HUES64 (cell line): ENCODE data around the gene RPGRIP1L.

Experiments
- H3K27ac ChIP-seq: 2 replicates; pipeline ENCODE4 v1.7.0; 2013; ENCODE audit warnings: low read depth, low read length, inconsistent platforms
- H3K27me3 ChIP-seq: 2 replicates; pipeline ENCODE4 v1.6.1; 2013; ENCODE audit warnings: mild to moderate bottlenecking, low read length; ENCODE audit not compliant: insufficient read depth
- H3K36me3 ChIP-seq: 2 replicates; pipeline ENCODE4 v1.6.1; 2013; ENCODE audit warnings: mild to moderate bottlenecking, low read length; ENCODE audit not compliant: insufficient read depth
- H3K4me1 ChIP-seq: 2 replicates; pipeline ENCODE4 v1.6.1; 2013; ENCODE audit warnings: mild to moderate bottlenecking, low read length, moderate library complexity; ENCODE audit not compliant: insufficient read depth
- H3K4me3 ChIP-seq: 2 replicates; pipeline ENCODE4 v1.5.1; 2013; ENCODE audit warnings: mild to moderate bottlenecking, low read length, moderate library complexity
- H3K9ac ChIP-seq: 2 replicates; pipeline ENCODE4 v1.6.1; 2013; ENCODE audit warnings: mild to moderate bottlenecking, low read depth, low read length
- H3K9me3 ChIP-seq: 2 replicates; pipeline ENCODE4 v1.6.1; 2013; ENCODE audit warnings: low read depth, low read length; ENCODE audit not compliant: insufficient read depth
- WGBS: fragments of 150-250, 120-280 bp; methylation state at CpG from one replicate; pipeline ENCODE4 v1.1.7; 2013; ENCODE audit warnings: missing lambda C conversion rate; 5-methylcytosine and 5-hydroxymethylcytosine counted together

RPGRIP1L gene

GRCh38 chr16:53600616-53601015 is 103.0 kb downstream of the RPGRIP1L start:
- no CpG with 5 or more reads among the region's 1 CpG for WGBS
- Histone ChIP-seq H3K27me3 (no peaks in the 10 kb centered on the region), H3K36me3 (peaks cover 6% of the 10 kb centered on the region; the same call in 1 of the 2 replicates), H3K4me1 (no peaks in the 10 kb centered on the region), H3K9ac (no peak overlapping the region), H3K4me3 (no peak overlapping the region), H3K9me3 (no peaks in the 10 kb centered on the region), H3K27ac (no peak overlapping the region)

DNA sequence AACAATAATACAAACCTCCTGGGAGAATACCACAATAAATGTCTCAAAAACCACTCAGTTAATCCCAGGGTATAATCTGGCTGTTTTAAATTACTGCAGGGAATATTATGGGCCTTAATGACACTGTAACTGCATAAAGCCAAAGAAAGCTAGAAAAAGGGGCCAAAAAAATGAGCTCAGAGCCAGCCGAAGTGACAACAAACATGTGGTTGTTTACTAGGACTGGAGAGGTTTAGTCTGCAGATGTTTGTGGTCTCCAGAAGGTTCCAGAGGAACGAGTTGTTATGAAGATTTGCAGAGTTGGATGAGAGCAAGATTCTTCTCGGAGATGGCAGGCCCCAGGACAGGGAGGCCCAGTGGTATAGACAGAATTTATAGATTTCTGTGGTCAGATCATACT is 103.5 kb downstream of the RPGRIP1L start:
- Histone ChIP-seq H3K9me3 (no peaks in the 10 kb centered on the region), H3K9ac (no peak overlapping the region), H3K27me3 (no peaks in the 10 kb centered on the region), H3K4me3 (no peak overlapping the region), H3K4me1 (no peaks in the 10 kb centered on the region), H3K36me3 (peaks cover 6% of the 10 kb centered on the region; the same call in 1 of the 2 replicates), H3K27ac (no peak overlapping the region)
- 93% methylated on average over 3 of the region's 3 CpGs for WGBS

GRCh38 chr16:53599548-53599947 is 104.1 kb downstream of the RPGRIP1L start:
- WGBS: 88% methylated on average over 4 of the region's 5 CpGs

DNA sequence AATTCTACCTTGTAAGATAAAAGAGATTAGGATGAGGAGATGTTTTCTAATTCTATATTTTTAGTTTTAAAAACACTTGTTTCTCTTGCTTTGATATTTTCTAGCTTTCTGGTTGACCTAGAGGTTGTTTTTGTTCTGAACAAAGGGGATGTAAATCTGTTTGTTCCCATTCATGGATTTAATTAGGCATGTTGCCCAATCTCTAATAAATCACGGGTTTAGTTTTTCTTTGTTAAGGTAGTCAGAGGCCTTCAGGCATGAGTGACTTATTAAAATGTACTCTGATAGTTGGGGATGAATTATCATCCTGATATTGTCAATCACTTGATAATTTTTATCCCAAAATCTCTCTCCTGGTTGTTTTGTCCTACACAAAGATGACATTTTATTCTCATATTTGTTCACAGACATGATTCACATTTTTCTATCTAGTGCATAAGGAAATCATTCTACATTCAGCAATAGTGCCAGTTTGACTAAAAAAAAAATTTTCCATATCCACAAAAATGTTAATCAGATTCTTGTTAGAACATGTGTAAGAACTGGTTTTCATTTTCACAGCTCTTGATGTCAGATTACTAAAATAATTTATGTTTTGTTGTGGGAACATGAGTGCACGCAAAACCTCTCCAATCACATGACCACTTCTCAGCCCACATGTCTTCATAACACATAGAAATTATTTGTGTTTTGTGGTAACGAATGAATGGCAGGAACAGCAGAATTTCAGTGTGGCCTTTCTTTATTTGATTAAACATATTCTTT is 105.0 kb downstream of the RPGRIP1L start:
- Histone ChIP-seq H3K27ac (no peak overlapping the region), H3K27me3 (no peaks in the 10 kb centered on the region), H3K4me1 (no peaks in the 10 kb centered on the region), H3K9ac (no peak overlapping the region), H3K4me3 (no peak overlapping the region), H3K9me3 (no peaks in the 10 kb centered on the region), H3K36me3 (no peaks in the 10 kb centered on the region)
- WGBS: 86% methylated on average over 1 of the region's 3 CpGs

More at GRCh38 chr16:53599548-53599947, 104.1 kb downstream of the RPGRIP1L start:
- H3K27me3 ChIP-seq: no peaks in the 10 kb centered on the region
- no peak overlapping the region for H3K27ac ChIP-seq
- no peaks in the 10 kb centered on the region for H3K4me1 ChIP-seq
- no peak overlapping the region for H3K4me3 ChIP-seq
- H3K36me3 ChIP-seq: peaks cover 5% of the 10 kb centered on the region; the same call in 1 of the 2 replicates
- no peak overlapping the region for H3K9ac ChIP-seq
- H3K9me3 ChIP-seq: no peaks in the 10 kb centered on the region

DNA sequence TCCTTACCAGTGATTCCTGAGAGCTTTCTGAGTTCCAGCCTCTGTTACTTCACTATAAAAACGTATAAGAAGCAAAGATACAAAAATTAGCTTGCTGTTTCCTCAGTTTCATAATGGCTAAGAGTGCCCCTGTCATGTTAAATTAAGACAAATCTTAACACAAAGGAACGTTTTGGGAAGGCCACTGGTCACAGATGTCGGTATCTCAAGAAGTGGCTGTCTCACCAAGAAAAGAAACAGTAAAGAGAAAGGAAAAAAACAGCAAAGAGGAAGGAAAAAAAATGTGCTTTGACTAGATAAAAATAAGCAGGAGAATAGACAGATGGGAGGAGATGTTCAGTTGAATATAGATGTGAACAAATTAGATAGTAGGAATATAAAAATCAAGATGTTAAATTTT is 105.9 kb downstream of the RPGRIP1L start:
- Histone ChIP-seq H3K9me3 (no peaks in the 10 kb centered on the region), H3K4me1 (no peaks in the 10 kb centered on the region), H3K9ac (no peak overlapping the region), H3K36me3 (no peaks in the 10 kb centered on the region), H3K27me3 (no peaks in the 10 kb centered on the region), H3K4me3 (no peak overlapping the region), H3K27ac (no peak overlapping the region)
- 91% methylated on average over 3 of the region's 3 CpGs for WGBS

DNA sequence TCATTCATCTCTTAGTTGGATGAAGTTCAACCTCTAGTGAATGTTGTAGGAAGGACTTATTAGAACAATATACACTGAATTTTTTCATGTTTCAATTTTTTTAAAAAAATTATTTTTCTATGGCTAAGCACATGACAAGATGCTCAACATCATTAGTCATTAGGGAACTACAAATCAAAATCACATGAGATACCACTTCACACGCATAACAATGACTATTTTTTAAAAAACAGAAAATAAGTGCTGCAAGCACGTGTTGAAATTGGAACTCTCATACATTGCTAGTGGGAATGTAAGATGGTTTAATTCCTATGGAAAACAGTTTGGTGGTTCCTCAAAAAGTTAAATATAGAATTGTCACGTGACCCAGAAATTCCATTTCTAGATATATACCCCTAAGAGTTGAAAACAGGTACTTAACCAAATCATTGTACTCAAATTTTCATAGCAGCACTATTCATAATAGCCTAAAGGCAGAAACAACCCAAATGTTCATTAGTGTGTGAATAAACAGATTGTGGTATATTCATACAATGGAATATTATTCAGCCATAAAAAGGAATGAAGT is 115.5 kb downstream of the RPGRIP1L start:
- H3K4me1 ChIP-seq: no peaks in the 10 kb centered on the region
- no peak overlapping the region for H3K4me3 ChIP-seq
- no peak overlapping the region for H3K27ac ChIP-seq
- H3K27me3 ChIP-seq: no peaks in the 10 kb centered on the region
- H3K9ac ChIP-seq: no peak overlapping the region
- H3K9me3 ChIP-seq: no peaks in the 10 kb centered on the region
- 93% methylated on average over 3 of the region's 3 CpGs for WGBS
- no peaks in the 10 kb centered on the region for H3K36me3 ChIP-seq

DNA sequence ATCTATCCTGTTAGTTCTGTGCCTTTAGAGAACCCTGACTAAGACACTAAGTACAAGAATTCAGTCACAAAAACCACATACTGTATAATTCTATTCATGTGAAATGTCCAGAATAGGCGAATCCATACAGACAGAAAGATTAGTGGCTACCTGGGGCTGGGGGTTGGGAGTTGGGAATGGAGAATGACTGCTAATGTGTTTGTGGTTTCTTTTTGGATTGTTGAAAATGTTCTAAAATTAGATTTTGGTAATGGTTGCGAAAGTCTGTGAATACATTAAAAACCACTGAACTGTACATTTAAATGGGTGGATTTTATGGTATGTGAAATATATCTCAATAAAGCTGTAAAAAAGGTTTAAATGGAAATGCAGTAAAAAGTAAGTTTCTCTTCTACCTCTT is 120.3 kb downstream of the RPGRIP1L start:
- no peaks in the 10 kb centered on the region for H3K9me3 ChIP-seq
- H3K4me1 ChIP-seq: no peaks in the 10 kb centered on the region
- H3K27me3 ChIP-seq: no peaks in the 10 kb centered on the region
- no peaks in the 10 kb centered on the region for H3K36me3 ChIP-seq
- H3K9ac ChIP-seq: no peak overlapping the region
- no peak overlapping the region for H3K4me3 ChIP-seq
- no peak overlapping the region for H3K27ac ChIP-seq
- 98% methylated on average over 2 of the region's 2 CpGs for WGBS

GRCh38 chr16:53581784-53582183 is 121.9 kb downstream of the RPGRIP1L start:
- H3K27me3 ChIP-seq: no peaks in the 10 kb centered on the region
- no peaks in the 10 kb centered on the region for H3K9me3 ChIP-seq
- WGBS: 96% methylated on average over 2 of the region's 2 CpGs
- H3K4me3 ChIP-seq: no peak overlapping the region
- H3K9ac ChIP-seq: no peak overlapping the region
- no peaks in the 10 kb centered on the region for H3K36me3 ChIP-seq
- no peak overlapping the region for H3K27ac ChIP-seq
- H3K4me1 ChIP-seq: no peaks in the 10 kb centered on the region

DNA sequence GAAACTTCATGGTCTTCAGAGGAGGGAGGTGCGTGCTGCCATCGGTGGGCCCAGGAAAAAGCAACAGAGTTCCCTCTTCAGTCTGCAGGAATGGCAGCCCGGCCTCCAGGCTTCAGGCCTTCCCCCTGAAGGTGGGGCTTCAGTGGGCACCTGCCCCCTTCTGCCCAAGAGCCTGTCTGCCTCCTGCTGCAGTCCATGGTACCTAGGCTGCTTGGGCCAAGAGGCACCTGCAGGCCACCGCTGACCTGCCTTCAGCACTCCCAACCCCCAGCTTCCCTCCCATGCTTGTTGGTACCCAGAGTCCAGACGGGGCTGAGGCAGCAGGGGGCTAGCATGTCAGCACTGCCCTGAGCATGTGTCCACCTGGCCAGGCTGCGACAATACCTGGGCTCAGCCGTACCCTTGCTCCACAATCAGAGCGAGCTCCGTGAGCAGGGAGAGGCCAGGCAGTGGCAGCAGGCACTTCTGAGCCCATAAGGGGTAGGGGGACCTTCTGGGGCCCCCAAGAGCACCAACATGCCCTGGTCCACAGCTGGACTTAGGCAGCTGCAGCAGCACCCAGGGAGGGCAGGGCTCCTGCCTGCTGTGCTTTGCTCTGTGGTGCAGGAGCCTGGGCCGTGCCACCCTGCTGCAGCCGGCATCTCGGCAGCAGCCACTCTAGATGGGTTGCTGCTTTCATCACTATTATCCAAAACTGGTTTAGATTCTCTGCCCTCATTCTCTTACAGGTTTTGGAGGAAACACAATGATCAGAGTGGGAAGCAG is 123.4 kb downstream of the RPGRIP1L start:
- Histone ChIP-seq H3K36me3 (no peaks in the 10 kb centered on the region), H3K27ac (no peak overlapping the region), H3K9ac (no peak overlapping the region), H3K27me3 (no peaks in the 10 kb centered on the region), H3K4me3 (no peak overlapping the region), H3K4me1 (no peaks in the 10 kb centered on the region), H3K9me3 (no peaks in the 10 kb centered on the region)
- WGBS: 87% methylated on average over 12 of the region's 12 CpGs

DNA sequence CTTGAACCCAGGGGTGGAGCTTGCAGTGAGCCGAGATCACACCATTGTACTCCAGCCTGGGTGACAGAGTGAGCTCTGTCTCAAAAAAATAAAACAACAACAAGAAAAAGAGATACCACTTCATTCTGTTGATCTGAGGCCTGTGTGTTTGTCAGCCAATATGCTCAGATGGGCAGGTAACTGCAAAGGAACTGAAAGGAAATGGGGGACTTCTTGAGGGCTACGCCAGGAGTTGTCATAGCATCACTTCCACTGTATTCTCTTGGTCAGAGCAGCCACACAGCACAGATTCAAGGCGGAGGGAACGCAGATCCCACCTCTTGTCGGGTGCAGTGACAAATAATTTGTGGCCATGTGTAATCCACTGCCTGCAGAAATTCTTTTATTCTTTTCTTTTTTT is 126.8 kb downstream of the RPGRIP1L start:
- WGBS: 91% methylated on average over 5 of the region's 5 CpGs
- Histone ChIP-seq H3K9ac (no peak overlapping the region), H3K27me3 (no peaks in the 10 kb centered on the region), H3K4me1 (no peaks in the 10 kb centered on the region), H3K36me3 (no peaks in the 10 kb centered on the region), H3K4me3 (no peak overlapping the region), H3K9me3 (0 out of 2 replicates have a peak, but pooled peaks cover under 1% of the 10 kb centered on the region), H3K27ac (no peak overlapping the region)

DNA sequence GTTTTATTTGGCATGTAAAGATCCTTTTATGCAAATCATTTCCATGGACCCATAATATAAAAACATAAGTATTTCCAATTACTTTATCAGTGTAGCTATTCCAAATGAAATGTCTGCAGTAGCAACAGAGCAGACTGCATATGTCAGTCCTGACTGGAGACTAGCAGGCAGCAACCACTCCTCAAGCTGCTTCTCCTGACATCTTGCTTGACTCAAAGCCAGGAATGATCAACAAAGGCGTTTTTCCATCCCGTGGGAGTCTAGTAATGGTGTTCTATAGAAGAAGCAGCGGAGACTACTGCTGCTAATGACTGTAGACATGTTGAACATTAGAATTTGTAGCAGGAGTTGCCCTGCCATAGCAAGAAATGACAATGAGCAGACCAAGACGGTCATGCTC is 127.4 kb downstream of the RPGRIP1L start:
- H3K36me3 ChIP-seq: no peaks in the 10 kb centered on the region
- H3K4me1 ChIP-seq: no peaks in the 10 kb centered on the region
- peaks cover 7% of the 10 kb centered on the region; the same call in 1 of the 2 replicates for H3K9me3 ChIP-seq
- H3K27me3 ChIP-seq: no peaks in the 10 kb centered on the region
- no peak overlapping the region for H3K9ac ChIP-seq
- H3K27ac ChIP-seq: no peak overlapping the region
- no peak overlapping the region for H3K4me3 ChIP-seq
- 93% methylated on average over 4 of the region's 4 CpGs for WGBS
